GM10847 (cell line): ENCODE results near the gene HACD2.

ENCODE experiments used
- POLR2A ChIP-seq: IDR thresholded peaks from 2 replicates; pipeline ENCODE4 v1.6.1; 2011; ENCODE audit not compliant: insufficient read length; ENCODE audit errors: extremely low read depth

Gene HACD2

GRCh38 chr3:123522320-123523022 lies 62.4 kb downstream of the HACD2 start:
- no peak for TF ChIP-seq POLR2A

- TF ChIP-seq POLR2A: no peak
Observed at GRCh38 chr3:123521179-123521969, 63.5 kb downstream of the HACD2 start.

GRCh38 chr3:123520656-123521055 lies 64.2 kb downstream of the HACD2 start:
- TF ChIP-seq POLR2A: no peak

- TF ChIP-seq POLR2A: no peak
Observed at GRCh38 chr3:123518892-123519485, 65.9 kb downstream of the HACD2 start.

- TF ChIP-seq POLR2A: no peak
Observed at GRCh38 chr3:123511726-123512125, 73.1 kb downstream of the HACD2 start.

- no peak for TF ChIP-seq POLR2A
Observed at GRCh38 chr3:123511084-123511483, 73.8 kb downstream of the HACD2 start.

- TF ChIP-seq POLR2A: no peak
Observed at GRCh38 chr3:123508178-123508577, 76.7 kb downstream of the HACD2 start.

- TF ChIP-seq POLR2A: no peak
Observed at GRCh38 chr3:123505820-123506219, 79.0 kb downstream of the HACD2 start.

GRCh38 chr3:123503203-123503602 lies 81.7 kb downstream of the HACD2 start:
- no peak for TF ChIP-seq POLR2A

GRCh38 chr3:123499322-123499721 lies 85.5 kb downstream of the HACD2 start:
- TF ChIP-seq POLR2A: no peak

- no peak for TF ChIP-seq POLR2A
Observed at GRCh38 chr3:123498761-123499160, 86.1 kb downstream of the HACD2 start.

GRCh38 chr3:123493912-123494311 lies 90.9 kb downstream of the HACD2 start:
- no peak for TF ChIP-seq POLR2A

- no peak for TF ChIP-seq POLR2A
Observed at GRCh38 chr3:123491966-123492587, 92.8 kb downstream of the HACD2 start.

- TF ChIP-seq POLR2A: no peak
Observed at GRCh38 chr3:123489400-123490004, 95.4 kb downstream of the HACD2 start.

- no peak for TF ChIP-seq POLR2A
Observed at GRCh38 chr3:123488645-123489347, 96.1 kb downstream of the HACD2 start.
